Measurements from ENCODE around the gene RAB7B. TPM values are rescaled to one million over a fixed set of nuclear protein-coding genes. Genes with fewer than 3 reads are reported as not detected.

The RAB7B gene
- total RNA-seq, 4 donors from 2014 or later: 21.6 to 55.5 (median 26.8) TPM

DNA sequence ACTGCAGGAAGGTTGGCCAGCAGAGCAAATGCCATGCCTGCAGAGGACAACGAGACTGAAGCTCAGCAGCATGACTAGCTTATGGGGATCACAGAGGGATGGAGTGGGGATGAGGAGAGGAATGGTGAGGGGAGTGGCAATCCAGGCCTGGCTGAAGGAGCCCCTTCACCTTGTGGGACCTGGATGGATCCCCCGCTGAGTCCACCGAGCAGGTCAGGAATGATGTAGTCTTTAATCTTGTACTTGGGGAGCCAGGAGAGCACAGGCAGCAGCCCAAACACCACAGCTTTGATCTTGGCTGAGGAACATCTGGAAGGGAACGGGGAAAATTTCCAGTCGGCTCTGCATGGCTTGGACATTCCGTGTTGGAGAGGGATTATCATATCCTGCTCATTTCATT is 70.4 kb downstream of the RAB7B start:
- no peak for TF ChIP-seq EP300 (IDR thresholded peaks at IDR 0.05)
- H3K36me3 ChIP-seq: no peaks in the 10 kb centered on the region
- no peak for DNase-seq (ENCODE audit: low spot score in 2 of 2)
- 61% methylated on average over 6 of the region's 6 CpGs for WGBS
- H3K4me1 ChIP-seq: peaks cover 30% of the 10 kb centered on the region
- H3K27me3 ChIP-seq: peaks cover 36% of the 10 kb centered on the region
- no peaks in the 10 kb centered on the region for H3K9me3 ChIP-seq
- H3K27ac ChIP-seq: no peak overlapping the region
- no peak overlapping the region for H3K4me3 ChIP-seq

DNA sequence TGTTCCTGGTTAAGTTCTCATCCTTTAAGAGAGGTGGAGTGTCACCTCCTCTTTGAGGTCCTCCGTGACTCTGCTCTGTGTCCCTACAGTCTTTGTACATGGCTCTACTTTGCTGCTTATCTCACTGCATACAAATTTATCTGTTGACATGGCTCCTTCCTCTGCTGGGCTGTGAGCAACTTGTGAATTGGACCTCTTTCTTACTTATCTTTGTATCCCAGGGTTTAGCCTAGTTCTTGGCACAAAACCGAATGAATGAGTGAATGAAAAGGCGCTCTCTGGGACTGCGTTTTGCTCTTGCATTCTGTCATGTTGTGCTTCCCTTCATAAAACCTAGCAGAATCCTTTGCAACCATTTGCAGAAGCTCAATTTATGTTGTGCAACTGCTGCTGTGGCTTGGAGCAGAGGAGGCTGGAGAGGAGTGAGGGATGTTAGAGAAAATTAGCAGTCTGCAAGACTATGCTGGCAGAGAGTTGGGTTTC is 72.4 kb downstream of the RAB7B start:
- no peak overlapping the region for H3K4me3 ChIP-seq
- no peak for DNase-seq (ENCODE audit: low spot score in 2 of 2)
- no peaks in the 10 kb centered on the region for H3K9me3 ChIP-seq
- H3K36me3 ChIP-seq: no peaks in the 10 kb centered on the region
- no peak overlapping the region for H3K27ac ChIP-seq
- 64% methylated on average over 4 of the region's 4 CpGs for WGBS
- H3K27me3 ChIP-seq: peaks cover 30% of the 10 kb centered on the region
- H3K4me1 ChIP-seq: peaks cover 25% of the 10 kb centered on the region
- TF ChIP-seq POLR2AphosphoS5 (IDR thresholded peaks at IDR 0.05) (no peak), POLR2A (IDR thresholded peaks at IDR 0.05) (no peak), EP300 (IDR thresholded peaks at IDR 0.05) (no peak)
- TF ChIP-seq, protein P1, sequence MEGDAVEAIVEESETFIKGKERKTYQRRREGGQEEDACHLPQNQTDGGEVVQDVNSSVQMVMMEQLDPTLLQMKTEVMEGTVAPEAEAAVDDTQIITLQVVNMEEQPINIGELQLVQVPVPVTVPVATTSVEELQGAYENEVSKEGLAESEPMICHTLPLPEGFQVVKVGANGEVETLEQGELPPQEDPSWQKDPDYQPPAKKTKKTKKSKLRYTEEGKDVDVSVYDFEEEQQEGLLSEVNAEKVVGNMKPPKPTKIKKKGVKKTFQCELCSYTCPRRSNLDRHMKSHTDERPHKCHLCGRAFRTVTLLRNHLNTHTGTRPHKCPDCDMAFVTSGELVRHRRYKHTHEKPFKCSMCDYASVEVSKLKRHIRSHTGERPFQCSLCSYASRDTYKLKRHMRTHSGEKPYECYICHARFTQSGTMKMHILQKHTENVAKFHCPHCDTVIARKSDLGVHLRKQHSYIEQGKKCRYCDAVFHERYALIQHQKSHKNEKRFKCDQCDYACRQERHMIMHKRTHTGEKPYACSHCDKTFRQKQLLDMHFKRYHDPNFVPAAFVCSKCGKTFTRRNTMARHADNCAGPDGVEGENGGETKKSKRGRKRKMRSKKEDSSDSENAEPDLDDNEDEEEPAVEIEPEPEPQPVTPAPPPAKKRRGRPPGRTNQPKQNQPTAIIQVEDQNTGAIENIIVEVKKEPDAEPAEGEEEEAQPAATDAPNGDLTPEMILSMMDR (IDR thresholded peaks at IDR 0.05): no peak

DNA sequence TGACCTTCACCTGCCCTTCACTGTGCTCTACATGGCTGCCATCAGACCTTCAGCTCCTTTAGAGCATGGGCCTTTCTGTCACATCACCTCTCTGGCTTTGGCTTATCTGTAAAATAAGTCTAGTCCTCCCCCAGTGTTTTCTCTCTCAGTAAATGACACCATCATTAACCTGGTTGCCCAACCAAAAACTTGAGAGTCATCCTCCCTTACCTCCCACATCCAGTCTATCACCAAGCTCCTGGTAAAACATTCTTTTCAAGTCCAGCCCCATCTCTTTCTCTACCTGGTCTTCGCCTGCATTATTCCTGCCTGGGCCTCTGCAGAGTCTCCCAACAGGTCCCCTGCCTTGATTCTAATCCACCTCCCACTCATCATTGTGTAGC is 73.0 kb downstream of the RAB7B start:
- Histone ChIP-seq H3K4me1 (peaks cover 18% of the 10 kb centered on the region), H3K9me3 (no peaks in the 10 kb centered on the region), H3K27ac (no peak overlapping the region), H3K4me3 (no peak overlapping the region), H3K36me3 (no peaks in the 10 kb centered on the region), H3K27me3 (peaks cover 24% of the 10 kb centered on the region)
- TF ChIP-seq POLR2AphosphoS5 (IDR thresholded peaks at IDR 0.05) (no peak), EP300 (IDR thresholded peaks at IDR 0.05) (no peak), POLR2A (IDR thresholded peaks at IDR 0.05) (no peak)
- TF ChIP-seq, protein P1 (IDR thresholded peaks at IDR 0.05): no peak
- WGBS: 96% methylated on average over 1 of the region's 1 CpG
- no peak for DNase-seq (ENCODE audit: low spot score in 2 of 2)

DNA sequence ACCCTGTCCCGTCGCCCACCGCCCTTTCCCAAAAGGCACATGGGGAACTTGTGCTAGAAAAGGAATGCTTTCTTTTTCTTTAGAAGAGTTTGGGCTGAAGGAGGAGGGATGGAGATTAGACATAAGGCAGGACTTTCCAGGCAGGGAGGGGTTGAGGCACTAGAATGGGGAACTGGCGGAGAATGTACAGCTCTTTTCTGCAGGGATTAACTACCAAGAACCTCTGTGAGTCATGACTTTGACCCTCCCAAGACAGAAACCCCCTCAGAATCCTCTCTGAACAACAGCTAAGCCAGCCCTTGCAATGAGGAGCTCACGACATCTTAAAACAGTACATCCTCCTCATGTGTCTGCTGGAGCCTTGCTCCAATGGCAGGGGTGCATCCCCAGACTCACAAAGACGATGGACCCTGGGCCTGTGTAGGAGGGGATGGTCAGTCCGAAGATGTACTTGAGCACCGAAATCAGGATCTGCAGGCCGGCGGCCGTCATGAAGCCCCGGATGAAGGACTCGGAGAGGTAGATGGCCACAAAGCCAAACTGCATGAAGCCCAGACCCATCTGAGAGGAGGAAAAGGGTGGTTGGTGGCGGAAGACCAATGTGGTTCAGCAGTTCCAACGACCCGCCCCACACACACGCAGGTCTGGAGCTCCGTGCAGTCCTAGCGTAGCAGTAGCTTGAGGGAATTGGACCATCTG is 73.5 kb downstream of the RAB7B start:
- Histone ChIP-seq H3K27ac (no peak overlapping the region), H3K4me1 (peaks cover 13% of the 10 kb centered on the region), H3K9me3 (no peaks in the 10 kb centered on the region), H3K4me3 (no peak overlapping the region), H3K27me3 (peaks cover 24% of the 10 kb centered on the region), H3K36me3 (no peaks in the 10 kb centered on the region)
- no peak for DNase-seq (ENCODE audit: low spot score in 2 of 2)
- WGBS: 94% methylated on average over 19 of the region's 19 CpGs
- no peak for TF ChIP-seq POLR2AphosphoS5 (IDR thresholded peaks at IDR 0.05)
- TF ChIP-seq, protein P1 (IDR thresholded peaks at IDR 0.05): no peak
- no peak for TF ChIP-seq EP300 (IDR thresholded peaks at IDR 0.05)
- no peak for TF ChIP-seq POLR2A (IDR thresholded peaks at IDR 0.05)

DNA sequence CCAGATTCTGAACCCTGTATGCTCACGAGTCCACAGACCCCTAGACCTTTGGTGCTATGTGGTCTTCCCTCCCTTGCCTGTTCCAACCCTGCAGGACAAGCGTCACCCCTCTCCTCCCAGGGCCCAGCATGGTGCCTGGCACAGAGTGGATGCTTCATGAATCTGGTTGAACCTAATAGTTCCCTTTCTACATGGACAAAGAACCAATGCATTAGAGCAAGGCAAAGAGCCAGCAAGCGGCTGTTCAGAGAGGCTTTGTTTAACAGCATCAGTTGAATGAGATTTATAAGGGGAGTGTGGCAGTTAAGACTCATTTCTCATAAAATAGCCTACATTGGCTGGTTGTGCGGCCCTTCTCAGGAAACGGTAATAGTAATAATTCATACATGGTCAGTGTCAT is 74.9 kb downstream of the RAB7B start:
- 85% methylated on average over 5 of the region's 5 CpGs for WGBS
- H3K4me3 ChIP-seq: no peak overlapping the region
- H3K27ac ChIP-seq: no peak overlapping the region
- no peaks in the 10 kb centered on the region for H3K36me3 ChIP-seq
- no peaks in the 10 kb centered on the region for H3K9me3 ChIP-seq
- DNase-seq (ENCODE audit: low spot score in 2 of 2): no peak
- TF ChIP-seq POLR2A (IDR thresholded peaks at IDR 0.05) (no peak), EP300 (IDR thresholded peaks at IDR 0.05) (no peak), POLR2AphosphoS5 (IDR thresholded peaks at IDR 0.05) (no peak)
- TF ChIP-seq, protein P1 (IDR thresholded peaks at IDR 0.05): no peak
- peaks cover 24% of the 10 kb centered on the region for H3K27me3 ChIP-seq
- peaks cover under 1% of the 10 kb centered on the region for H3K4me1 ChIP-seq

Measured in suprapubic skin (tissue), 4 donors.